DMS53 treated with DMSO at 0.1 percent for 48 hours (cell line): ENCODE measurements around the gene MRPL53.

Experiments
- DNase-seq: peaks from one replicate; lab custom pipeline; 2025; ENCODE audit not compliant: unreplicated experiment; lab: John Stamatoyannopoulos, UW

MRPL53 gene

DNA sequence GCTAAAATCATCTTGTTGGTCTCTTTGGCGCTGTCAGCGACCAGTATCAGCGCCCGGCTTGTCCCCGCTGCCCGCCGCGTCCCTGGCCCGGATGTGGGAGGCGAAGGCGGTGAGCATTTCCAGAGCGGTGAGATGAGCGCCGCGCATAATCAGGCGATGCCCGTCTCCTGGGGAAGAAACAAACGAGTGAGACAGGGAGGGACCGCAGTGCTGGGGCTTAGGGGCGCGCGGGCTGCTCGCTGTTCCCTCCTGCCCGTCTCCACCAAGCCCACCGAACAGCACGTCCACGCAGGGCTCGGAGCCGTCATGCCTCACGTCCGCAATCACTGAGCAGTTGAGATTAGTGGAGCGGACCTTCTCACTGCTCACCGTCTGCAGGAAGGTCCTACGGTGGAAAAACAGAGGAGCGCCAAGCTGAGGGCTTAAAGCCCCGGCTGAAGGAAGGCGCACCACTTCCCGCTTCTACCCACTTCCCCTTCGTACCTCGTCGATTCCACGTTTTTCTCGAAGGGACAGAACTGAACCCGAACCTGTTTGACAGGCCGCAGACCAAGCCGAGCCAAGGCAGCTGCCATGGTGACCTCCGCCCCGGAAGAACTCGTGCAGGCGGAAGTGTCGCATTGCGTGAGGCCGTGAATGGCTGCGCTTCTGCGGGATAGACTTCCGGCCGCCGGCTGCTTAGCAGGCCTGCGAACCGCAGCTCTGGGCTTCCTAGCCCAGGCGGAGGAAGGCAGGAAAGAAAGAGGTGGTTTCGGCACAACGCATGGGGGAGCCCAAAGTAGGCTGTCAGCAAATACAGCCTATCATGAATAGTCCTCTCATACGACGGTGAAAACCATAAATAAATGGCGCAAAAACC, at the start of gene MRPL53:
TSS of gene MRPL53 (minus strand) at position 595 of the 859 bp plus-strand sequence. CDS start at position 575, 20 bp downstream.
- DNase-seq = peak; percentile 87

DNA sequence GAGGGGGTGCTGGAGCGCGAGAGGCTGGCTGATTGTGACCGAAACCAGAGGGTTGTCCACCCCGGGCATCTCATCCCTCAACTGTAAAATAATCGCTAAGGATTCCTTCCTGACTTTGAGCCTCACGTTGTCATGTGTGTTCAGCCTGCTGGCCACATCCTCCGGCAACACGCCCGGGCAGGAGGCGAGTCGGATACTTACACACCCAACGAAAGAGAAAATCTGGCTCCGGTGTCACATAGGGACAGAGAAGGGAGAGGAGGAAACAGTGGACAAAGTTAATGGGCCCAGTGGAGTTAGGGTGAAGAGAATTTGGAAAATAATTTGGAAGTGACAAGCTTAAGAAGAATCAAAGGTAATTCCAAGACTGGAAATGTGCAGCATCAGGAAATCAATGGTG, 44.2 kb upstream of the MRPL53 start:
- no peak for DNase-seq

DNA sequence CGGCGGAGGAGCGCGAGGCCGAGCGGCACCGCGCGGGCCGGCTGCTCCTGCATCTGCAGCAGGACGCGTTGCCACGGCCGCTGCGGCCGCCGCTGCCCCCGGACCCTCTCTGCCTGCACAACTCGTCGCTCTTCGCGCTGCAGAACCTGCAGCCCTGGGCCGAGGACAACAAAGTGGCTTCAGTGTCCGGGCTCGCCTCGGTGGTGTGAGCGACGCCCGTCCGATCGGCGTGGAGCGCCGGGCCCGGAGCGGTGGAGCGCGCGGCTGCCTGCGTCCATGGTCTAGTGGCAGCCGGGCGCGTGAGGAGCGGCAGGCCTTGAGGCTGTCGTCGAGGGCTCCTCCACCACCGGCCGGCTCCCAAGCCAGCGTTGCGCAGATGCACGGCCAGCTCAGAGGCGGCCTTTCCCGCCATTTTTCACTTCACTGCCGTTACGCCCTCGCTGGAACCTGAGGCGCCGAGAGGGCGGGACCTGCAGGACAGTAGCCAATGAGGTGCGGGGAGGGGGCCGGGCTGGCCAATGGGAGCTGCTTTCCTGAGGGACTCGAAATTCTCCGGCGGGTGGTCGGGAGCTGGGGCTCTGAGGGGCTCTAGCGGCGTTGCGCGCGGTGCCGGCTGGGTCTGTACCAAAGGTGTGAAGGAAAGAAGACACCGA, 43.6 kb upstream of the MRPL53 start:
- DNase-seq = peak; percentile 52

DNA sequence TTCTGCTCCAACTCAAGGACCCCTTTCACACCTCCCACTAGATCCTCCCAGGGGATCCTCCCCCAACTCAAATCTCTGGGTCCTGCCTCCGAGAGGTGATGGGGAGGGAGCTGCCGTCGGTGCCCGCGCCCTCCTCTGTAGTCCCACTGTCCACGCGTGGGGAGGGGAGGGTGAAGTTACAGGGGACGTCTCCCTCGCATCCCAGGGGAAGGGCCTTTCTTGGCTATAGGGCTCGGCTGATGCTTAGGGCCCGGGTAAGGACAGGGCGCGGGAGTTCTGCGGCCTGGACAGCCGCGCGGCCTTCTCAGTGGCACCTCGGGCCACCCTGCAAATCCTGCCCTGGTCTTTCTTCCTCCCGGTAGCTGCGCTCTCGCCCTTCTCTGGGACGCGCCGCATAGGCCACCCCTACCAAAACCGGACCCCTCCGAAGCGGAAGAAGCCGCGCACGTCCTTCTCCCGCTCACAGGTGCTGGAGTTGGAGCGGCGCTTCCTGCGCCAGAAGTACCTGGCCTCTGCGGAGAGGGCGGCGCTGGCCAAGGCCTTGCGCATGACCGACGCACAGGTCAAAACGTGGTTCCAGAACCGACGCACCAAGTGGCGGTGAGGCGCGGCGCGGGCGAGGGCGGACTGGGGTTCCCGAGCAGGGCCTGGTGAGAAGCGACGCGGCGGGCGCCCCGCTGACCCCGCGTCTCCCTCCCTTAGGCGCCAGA, 42.9 kb upstream of the MRPL53 start:
- DNase-seq = no peak

DNA sequence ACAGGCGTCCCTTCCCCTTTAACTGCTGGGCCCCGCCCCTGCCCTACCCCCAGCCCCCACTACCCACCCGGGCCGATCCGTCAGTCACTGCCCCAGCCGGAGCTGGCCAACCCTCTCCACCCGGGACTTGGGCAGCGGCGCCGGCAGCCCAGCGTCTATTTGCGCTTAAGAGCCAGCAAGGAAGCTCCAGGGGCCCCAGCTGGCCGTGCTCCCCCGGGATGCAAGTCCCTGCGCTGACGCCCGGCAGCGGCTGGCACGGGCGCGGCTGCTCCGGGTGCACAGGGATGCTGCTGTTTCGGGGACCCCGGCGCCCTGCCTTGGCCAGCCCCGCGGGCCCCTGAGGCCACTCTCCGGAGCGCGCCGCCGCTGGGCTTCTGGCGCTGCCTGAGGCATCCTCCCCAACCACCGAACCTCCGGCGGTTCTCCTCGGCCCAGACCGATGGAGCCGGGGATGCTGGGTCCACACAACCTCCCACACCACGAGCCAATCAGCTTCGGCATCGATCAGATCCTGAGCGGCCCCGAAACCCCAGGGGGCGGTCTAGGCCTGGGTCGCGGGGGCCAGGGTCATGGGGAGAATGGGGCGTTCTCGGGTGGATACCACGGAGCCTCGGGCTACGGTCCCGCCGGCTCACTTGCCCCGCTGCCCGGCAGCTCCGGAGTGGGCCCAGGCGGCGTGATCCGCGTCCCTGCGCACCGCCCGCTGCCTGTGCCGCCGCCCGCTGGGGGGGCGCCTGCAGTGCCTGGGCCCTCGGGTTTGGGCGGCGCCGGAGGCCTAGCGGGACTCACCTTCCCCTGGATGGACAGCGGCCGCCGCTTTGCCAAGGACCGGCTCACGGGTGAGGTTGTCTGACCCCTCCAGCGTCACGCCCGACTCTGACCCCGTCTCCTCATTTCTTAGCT, 42.1 kb upstream of the MRPL53 start, which contains the start of gene TLX2:
TSS of gene TLX2 (plus strand) at position 83 of the 903 bp plus-strand sequence. CDS start at position 440, 357 bp downstream.
- DNase-seq = no peak

DNA sequence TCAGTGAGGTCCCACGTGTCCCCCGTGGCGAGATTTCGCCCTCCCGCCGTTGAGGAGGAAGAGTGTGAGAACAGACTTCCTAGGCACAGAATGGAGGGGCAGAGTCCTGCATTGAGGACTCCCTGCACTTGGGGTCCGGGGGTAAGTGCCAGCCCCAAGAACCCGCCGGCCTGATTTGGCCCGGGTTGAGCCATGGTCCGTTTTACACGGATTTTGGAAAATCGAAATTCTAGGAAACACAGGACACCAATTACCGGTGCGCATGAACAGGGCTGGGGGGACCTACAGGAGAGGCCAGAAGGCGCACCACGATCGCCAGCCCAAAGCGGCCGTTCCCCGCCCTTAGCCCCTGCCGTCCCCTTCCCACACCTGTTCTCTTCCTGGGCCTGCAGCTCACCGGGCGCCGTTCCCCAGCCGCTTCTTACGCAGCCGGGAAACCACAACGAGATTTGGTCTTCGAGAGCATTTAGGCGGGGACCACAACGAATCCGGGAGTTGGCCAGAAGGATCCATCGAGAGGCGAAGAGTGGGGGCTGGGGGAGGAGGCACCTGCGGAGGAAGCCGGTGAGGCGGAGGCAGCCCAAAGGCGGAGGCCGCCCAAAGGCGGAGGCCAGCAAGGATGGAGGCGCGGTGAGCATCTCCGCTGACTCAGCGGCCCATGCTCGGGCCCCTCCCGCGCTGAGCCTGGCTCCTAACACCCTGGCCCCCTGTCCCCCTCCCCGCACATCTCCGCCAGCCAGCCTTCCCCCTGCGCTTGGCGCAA, 41.3 kb upstream of the MRPL53 start:
- DNase-seq = no peak

DNA sequence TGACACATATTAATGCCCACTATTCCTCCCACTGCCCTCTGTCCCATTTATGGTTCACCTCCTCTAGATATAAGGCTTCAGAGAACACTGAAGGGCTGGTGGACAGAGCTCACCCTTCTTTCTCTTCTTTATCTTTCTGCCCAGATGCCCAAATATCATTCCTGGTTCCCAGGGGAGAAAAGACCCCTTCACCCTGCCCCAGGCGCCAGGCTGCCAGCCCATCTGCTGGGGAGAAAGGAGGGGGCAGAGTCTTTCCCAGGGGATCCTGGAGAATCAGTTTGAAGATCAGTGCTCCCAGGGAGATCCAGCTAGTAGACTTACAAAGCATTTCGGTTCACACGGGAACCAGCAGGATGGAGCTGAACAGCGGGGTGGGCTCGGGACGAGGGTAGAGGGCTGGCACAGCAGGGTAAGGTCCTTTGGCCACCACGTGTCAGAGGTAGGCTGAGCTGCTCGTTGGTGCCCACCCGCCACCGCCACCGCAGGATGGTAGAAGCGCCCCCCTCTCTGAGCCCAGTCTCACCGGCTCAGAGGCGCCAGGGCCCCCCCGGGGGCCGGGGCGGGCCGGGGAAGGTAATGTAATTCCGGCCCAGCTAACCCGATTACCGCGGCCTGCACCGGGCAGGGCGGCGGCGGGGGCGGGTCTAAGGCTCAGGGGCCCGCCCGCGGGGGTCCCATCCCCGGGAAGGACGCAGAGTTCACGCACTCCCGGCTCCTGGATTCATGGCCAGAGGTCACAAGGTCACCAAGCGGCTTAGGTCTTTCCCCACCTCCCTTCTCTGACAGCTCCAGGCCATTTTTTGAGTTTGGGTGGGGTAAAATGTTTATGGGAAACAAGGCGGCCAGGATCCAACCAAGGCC, 40.5 kb upstream of the MRPL53 start:
- DNase-seq = no peak

DNA sequence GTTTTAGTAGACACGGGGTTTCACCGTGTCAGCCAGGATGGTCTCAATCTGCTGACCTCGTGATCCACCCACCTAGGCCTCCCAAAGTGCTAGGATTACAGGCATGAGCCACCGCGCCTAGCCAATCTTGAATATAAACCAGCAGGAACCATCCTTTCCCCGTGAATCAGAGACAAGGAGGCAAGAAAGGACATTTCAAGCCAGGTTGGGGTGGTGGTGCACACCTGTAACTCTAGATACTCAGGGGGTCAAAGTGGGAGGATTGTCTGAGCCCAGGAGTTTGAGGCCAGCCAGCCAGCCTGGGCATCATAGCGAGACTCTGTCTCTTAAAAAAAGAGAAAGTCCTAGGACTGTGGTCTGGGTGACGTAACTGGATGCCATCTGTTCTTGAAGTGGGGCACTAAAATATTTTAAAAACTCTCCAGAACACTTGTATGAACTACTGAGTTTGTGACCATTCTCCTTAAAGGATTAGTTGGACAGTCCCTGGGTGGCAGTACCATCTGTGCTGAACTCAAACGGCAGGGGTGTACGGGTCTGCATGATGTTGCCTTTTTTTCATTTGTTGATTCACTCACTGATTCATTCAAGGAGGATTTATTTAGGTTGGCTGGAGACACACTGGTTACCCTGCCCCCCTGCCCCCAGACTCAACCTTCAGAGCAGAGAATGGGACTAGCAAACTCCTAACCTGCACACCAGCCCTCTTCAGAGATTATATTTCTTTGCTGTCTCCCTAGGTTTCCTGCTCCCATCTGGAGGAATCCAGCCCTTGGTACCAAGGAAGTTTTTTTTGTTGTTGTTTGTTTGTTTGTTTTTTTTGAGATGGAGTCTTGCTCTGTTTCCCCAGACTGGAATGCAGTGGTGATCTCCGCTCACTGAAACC, 38.9 kb upstream of the MRPL53 start:
- DNase-seq = no peak

DNA sequence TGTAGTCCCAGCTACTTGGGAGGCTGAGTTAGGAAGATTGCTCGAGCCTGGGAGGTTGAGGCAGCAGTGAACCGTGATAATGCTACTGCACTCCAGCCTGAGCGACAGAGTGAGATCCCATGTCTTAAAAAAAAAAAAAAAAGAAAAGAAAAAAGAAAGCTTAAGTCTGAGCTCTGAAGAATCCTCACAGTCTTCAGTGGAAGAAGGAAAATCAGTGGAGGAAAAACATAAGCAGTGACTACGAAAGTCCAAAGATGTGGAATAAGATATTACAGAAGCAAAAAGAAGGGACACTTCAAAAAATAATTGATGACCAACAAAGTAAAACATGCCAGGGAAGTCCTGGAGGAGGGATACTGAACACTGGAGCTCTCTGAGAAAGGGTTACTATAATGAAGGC, 37.8 kb upstream of the MRPL53 start:
- no peak for DNase-seq

DNA sequence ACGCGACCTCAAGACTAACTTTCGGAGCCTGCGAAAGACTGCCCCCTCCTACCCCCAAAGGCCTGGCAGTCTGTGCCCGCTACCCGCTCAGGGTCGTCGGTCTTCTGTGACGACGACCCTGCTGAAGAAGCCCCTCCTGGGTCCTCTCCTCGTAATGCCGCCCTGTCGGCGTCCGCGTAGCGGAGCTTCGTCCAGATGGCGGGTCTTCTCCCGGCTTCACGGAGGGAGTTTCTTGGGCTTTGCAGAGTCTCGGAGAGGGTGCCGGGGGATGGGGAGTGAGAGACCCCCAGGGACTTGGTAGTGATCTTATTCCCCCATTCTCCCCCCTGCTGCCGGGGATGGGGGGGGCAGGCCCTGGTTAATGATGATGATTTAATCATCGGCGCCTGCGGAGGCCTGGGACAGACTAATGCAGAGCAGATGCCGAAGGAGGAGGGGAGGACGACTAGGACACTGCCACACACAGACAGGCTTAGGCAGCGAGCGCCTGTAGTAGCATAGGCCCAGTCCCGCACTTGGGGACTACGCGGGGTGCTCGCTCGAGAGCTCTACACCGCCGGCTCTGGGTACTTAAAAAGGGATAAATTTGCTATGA, 35.5 kb upstream of the MRPL53 start:
- DNase-seq = peak; percentile 18

DNA sequence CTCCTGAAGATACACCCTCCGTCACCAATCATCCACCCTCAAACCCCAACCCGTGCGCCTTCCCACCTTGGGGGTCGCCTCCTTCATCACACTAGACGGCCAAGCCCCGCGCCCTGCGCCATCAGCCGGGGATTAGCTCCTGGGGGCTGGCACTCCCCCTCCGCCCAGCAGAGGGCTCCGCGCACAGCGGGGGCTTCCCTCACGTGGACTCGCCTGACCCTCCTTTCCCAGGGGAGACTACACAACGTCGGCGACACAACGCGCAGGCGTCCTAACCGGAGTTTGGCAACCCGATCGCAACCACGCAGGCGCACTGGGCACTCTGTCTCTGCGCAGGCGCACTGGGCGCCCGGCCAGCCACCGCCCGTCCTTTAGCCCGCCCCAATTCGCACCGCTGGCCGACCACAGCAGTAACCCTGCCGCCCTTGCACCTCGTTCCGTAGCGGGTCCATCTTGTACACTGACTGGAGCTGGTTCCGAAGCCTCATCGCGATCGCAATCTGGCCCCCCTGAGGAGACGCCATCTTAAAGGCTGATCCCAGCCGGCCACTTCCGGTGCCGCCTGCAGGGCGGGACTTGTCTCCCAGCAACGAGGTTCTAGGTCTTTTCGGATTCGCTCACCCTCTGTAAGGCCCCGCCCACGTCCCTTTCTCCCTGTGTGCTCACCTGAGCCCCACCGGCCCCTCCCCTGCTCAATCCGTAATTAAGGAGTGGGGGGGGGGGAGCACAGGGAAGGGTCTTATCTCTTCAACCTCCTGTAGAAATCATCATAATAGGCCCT, 34.9 kb upstream of the MRPL53 start, which contains the start of gene PCGF1:
TSS of gene PCGF1 (minus strand) at position 551 of the 781 bp plus-strand sequence. CDS start at position 524, 27 bp downstream.
- peak; percentile 96 for DNase-seq

DNA sequence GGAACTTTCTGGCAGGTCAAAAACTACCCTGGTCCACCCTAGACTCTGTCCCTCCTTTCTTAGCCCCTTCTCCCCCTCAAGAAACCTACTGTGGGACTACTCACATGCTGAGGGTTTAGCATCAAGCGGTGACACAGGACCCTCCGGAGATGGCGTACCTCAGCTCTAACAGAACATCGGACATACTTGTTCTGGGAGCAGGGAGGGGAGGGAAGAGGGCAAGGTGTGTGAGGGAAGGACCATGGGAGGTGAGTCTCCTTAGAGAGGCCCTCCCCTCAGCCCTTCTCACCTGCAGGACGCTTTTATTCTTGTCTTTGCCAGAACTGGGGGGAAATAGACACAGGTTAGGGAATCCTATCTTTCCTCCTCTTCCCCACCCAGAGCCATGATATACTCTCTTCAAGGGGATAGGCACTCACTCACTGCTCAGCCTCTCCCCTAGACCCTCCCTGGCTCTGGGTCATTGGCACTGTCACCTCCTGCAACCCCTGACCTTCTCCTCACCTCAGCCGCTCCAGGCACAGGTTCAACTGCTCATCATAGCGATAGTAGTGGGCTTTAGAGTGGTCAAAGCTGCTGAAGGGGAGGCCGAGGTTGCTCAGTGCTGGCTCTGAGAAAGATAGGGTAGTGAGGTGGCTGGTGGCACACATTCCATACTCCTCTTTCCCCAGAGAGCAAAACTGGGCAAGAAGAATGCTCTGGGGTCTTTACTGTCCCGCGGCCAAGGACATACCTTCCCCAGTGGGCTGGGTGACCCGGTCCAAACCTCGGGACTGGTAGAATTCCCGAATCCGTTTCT, 33.2 kb upstream of the MRPL53 start:
- no peak for DNase-seq

DNA sequence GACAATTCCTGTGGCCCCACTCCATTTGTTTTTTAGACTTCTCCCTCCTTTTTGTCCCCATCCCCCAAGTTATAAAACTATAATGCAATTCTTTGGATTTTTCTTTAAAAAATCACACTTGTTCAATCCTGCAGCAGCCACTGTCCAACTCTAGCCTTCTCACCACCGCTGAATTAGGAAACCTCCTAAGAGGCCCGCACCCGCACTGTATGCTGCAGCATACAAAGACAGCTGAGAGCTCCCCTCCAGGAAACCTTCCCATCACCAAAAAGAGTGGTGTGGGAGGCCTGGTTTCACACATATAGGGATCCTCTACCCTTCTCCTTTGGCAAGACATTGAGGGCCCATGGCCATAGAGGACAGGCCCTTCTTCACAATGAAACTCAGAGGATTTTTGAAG, 32.1 kb upstream of the MRPL53 start:
- no peak for DNase-seq

DNA sequence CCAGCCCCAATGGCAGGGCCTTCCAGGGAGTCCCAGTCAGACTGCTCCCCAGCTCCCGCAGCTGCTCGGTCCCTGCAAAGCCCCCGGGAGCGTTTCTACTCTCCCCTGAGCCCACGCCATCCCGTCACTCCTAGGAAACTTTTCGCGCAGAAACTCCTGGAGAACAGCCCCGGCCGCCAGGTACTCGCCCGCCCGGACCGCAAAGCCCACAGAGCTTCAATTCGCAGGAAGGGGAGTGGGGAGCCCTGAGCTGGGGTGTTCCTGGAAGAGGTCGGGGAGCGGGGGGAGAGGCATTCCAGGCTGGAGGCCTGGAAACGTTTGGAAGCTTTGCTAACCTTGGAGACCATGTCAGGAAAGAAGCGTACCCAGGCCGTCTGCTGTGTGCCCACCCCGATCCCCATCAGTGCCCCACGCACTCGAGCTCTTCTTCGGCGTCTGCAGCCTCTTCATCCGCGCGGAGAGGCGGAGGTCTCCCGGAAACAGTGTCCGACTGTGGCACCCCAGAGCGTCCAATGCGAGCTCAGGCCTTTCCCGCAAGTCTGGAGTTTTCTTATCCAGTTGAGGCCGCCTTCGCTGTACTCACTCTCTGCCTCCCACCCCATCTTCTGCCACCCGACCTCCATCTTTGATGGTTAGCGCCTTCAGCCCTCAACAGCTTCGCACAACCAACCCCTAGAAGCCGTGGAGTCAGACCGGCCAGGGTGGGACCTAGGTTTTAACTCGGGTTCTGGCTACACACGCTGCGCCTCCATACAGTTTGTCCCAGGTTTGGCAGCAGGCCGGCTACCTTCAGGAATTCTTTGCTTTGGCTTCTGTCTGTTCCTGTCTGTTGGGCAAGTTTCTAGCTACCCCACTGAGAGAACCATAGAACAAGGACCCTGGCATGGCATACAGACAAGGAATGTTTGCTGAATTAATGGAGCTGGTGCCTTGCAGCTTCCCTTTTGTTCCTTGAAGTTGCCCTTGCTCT, 31.3 kb upstream of the MRPL53 start:
- DNase-seq = no peak
